Panc1 (cell line): ENCODE data around the gene MINK1.

Source experiments
- CTCF ChIP-seq: fragments of 450-650 bp; IDR thresholded peaks from 2 replicates; pipeline ENCODE4 v1.5.1; 2017; ENCODE audit warnings: mild to moderate bottlenecking
- REST ChIP-seq, 2 experiments: IDR thresholded peaks; 2 replicates each; pipeline ENCODE4 v1.6.1; 2011 to 2012; ENCODE audit warnings: low read depth in 2 of 2, control low read depth in 1 of 2, low read length in 1 of 2, mild to moderate bottlenecking in 1 of 2, moderate library complexity in 1 of 2; ENCODE audit not compliant: insufficient read depth in 1 of 2
- SIN3A ChIP-seq: IDR thresholded peaks from 2 replicates; pipeline ENCODE4 v1.6.1; 2012; ENCODE audit warnings: low read depth, mild to moderate bottlenecking, low read length, moderate library complexity, borderline replicate concordance; ENCODE audit not compliant: insufficient read depth

- TF ChIP-seq CTCF = no peak
- no peak for TF ChIP-seq SIN3A
- no peak for TF ChIP-seq REST (IDR thresholded peaks at IDR 0.05; ENCODE audit: insufficient read depth in 1 of 2, low read depth in 2 of 2, low read length in 1 of 2)
Observed at GRCh38 chr17:4938069-4938491, 104.9 kb downstream of the MINK1 start.
